Measurements from ENCODE around the gene FOXD2.

FOXD2 gene

DNA sequence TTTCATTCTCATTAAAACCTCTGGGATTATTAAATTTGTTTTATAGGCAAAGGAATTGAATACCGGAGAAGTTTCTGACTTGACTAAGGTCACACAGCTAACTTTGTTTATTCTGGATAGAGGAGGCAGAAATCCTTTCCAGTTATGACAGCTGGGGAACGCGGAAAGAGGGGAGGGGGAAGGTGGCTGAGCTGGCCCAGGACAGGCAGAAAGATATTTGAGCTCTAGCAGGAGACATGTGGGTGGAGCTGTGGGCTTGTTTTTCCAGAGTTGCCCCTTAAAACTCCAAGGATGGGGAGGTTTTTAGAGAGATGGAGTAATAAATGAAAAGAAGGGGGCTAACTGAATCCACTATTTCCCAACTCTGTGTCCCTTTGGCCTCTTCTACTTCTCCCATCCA lies 27.8 kb downstream of the FOXD2 start:
- POLR2A ChIA-PET: no interaction called here
- no peak for DNase-seq (ENCODE audit: extremely low spot score)
- CTCF ChIA-PET: interaction anchor here (2.7 kb wide), 1 partner anchor 29 kb away, joined by 12 read pairs; no protein-coding TSS in a partner anchor
- TF ChIP-seq HDGF (IDR thresholded peaks at IDR 0.05; ENCODE audit: borderline replicate concordance) (no peak), ELF4 (IDR thresholded peaks at IDR 0.05) (no peak), FOXK2 (IDR thresholded peaks at IDR 0.05) (no peak), L3MBTL2 (conservative IDR thresholded peaks at IDR 0.05) (no peak), LEF1 (IDR thresholded peaks at IDR 0.05; ENCODE audit: borderline replicate concordance) (no peak), BHLHE40 (IDR thresholded peaks at IDR 0.05; ENCODE audit: borderline replicate concordance) (no peak), FOXM1 (IDR thresholded peaks at IDR 0.05; ENCODE audit: borderline replicate concordance) (no peak), NFRKB (IDR thresholded peaks at IDR 0.05) (no peak), TARDBP (IDR thresholded peaks at IDR 0.05) (no peak), ARNT (IDR thresholded peaks at IDR 0.05) (no peak), FOXA1 (IDR thresholded peaks at IDR 0.05) (no peak)

DNA sequence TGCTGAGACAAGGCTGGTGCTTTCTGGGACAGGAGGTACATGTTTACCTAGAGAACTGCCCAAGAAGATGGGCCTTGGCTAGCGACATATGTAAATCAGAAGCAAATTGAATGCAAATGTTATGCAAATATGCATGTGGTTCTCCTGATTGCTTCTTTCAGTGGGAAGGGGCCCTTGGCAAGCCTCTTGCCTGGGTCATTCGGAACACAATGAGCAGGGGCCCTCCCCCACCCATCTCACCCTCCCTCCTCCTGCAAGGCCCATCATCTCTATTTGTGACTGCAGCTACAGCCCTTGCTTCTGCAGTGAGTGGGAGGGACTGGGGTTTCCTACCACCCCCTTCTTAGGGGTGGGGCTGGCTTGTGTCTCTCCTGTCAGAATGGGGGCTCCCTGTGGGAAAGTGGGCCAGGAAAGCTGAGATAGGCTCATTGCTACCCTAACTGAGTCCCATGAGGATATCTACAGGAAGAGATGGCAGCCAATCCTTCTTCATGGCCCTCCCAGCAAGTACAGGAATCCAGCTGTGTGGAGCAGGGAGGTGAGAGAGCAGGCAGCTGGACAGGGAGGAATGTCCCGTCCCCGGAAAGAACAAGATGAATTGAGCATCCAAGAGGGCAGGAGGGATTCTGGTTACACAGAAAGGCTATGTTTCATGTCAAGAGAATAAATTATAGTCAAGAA lies 31.0 kb downstream of the FOXD2 start:
- ChIA-PET CTCF (no interaction called here), POLR2A (interaction anchor here (1.0 kb wide), 1 partner anchor 9 kb away, joined by 3 read pairs; no protein-coding TSS in a partner anchor)
- DNase-seq (ENCODE audit: extremely low spot score): no peak
- TF ChIP-seq, protein P1, sequence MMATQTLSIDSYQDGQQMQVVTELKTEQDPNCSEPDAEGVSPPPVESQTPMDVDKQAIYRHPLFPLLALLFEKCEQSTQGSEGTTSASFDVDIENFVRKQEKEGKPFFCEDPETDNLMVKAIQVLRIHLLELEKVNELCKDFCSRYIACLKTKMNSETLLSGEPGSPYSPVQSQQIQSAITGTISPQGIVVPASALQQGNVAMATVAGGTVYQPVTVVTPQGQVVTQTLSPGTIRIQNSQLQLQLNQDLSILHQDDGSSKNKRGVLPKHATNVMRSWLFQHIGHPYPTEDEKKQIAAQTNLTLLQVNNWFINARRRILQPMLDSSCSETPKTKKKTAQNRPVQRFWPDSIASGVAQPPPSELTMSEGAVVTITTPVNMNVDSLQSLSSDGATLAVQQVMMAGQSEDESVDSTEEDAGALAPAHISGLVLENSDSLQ (IDR thresholded peaks at IDR 0.05): no peak
- TF ChIP-seq FOXA1 (IDR thresholded peaks at IDR 0.05) (no peak), CTBP1 (IDR thresholded peaks at IDR 0.05; ENCODE audit: borderline replicate concordance) (no peak), L3MBTL2 (conservative IDR thresholded peaks at IDR 0.05) (no peak), ELF4 (IDR thresholded peaks at IDR 0.05) (no peak), FOXM1 (IDR thresholded peaks at IDR 0.05; ENCODE audit: borderline replicate concordance) (no peak), NFRKB (IDR thresholded peaks at IDR 0.05) (no peak), BHLHE40 (IDR thresholded peaks at IDR 0.05; ENCODE audit: borderline replicate concordance) (no peak)

DNA sequence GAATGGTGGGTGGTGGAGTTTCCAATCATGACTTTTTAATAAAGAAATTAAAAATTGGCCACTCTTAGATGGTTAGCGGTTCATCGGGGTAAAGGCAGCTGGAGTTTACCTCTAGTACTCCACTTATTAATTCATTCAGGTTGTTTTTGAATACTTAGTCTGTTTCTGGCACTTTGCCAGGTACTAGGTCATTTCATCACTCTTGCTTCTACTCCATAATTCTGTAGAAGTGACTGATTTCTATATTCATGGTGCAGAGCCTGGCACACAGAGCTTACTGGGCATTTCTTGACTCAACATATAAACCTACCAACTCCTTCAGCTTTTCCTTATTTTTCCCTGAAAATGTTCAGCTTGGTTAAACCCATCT lies 31.5 kb downstream of the FOXD2 start:
- POLR2A ChIA-PET: interaction anchor here (1.0 kb wide), 1 partner anchor 9 kb away, joined by 3 read pairs; no protein-coding TSS in a partner anchor
- TF ChIP-seq SUZ12 (IDR thresholded peaks at IDR 0.05): no peak
- TF ChIP-seq ELF4 (IDR thresholded peaks at IDR 0.05): no peak
- no peak for TF ChIP-seq L3MBTL2 (conservative IDR thresholded peaks at IDR 0.05)
- no peak for DNase-seq (ENCODE audit: extremely low spot score)
- CTCF ChIA-PET: interaction anchor here (0.7 kb wide), 1 partner anchor 873 kb away, joined by 3 read pairs; no protein-coding TSS in a partner anchor

DNA sequence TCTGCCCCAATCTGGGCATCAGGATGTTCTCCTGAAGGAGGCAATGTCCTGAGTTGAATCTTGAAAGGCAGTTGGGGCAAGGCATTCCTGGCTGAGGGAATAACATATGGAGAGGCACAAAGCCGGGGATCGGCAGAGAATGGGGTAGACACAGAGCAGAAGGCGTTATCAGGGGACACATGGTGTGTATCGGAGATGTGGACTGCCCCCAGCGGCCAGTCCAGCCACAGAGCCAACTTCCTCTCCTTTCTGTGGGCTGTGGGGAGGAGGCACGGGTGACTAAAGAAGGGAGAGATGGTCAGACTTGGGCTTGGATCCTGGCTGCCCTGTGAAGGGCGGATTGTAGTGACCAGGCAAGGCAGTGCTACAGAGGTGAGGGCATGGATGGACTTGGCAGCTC lies 32.1 kb downstream of the FOXD2 start:
- DNase-seq (ENCODE audit: extremely low spot score): no peak
- no peak for TF ChIP-seq BHLHE40 (IDR thresholded peaks at IDR 0.05; ENCODE audit: borderline replicate concordance)
- TF ChIP-seq, protein P1 (IDR thresholded peaks at IDR 0.05): no peak
- TF ChIP-seq L3MBTL2 (conservative IDR thresholded peaks at IDR 0.05): no peak
- no peak for TF ChIP-seq SUZ12 (IDR thresholded peaks at IDR 0.05)
- no peak for TF ChIP-seq LEF1 (IDR thresholded peaks at IDR 0.05; ENCODE audit: borderline replicate concordance)
- TF ChIP-seq ZNF384 (IDR thresholded peaks at IDR 0.05): no peak
- no peak for TF ChIP-seq SP1 (IDR thresholded peaks at IDR 0.05)
- TF ChIP-seq NFRKB (IDR thresholded peaks at IDR 0.05): no peak
- no peak for TF ChIP-seq ARNT (IDR thresholded peaks at IDR 0.05)
- no peak for TF ChIP-seq FOXK2 (IDR thresholded peaks at IDR 0.05)
- no peak for TF ChIP-seq CTBP1 (IDR thresholded peaks at IDR 0.05; ENCODE audit: borderline replicate concordance)
- no peak for TF ChIP-seq TARDBP (IDR thresholded peaks at IDR 0.05)
- TF ChIP-seq ELF4 (IDR thresholded peaks at IDR 0.05): no peak
- TF ChIP-seq HDGF (IDR thresholded peaks at IDR 0.05; ENCODE audit: borderline replicate concordance): no peak
- no peak for TF ChIP-seq FOXA1 (IDR thresholded peaks at IDR 0.05)
- TF ChIP-seq FOXM1 (IDR thresholded peaks at IDR 0.05; ENCODE audit: borderline replicate concordance): no peak
- CTCF ChIA-PET: interaction anchor here (0.7 kb wide), 1 partner anchor 874 kb away, joined by 3 read pairs; no protein-coding TSS in a partner anchor
- POLR2A ChIA-PET: interaction anchor here (1.0 kb wide), 1 partner anchor 10 kb away, joined by 3 read pairs; no protein-coding TSS in a partner anchor

DNA sequence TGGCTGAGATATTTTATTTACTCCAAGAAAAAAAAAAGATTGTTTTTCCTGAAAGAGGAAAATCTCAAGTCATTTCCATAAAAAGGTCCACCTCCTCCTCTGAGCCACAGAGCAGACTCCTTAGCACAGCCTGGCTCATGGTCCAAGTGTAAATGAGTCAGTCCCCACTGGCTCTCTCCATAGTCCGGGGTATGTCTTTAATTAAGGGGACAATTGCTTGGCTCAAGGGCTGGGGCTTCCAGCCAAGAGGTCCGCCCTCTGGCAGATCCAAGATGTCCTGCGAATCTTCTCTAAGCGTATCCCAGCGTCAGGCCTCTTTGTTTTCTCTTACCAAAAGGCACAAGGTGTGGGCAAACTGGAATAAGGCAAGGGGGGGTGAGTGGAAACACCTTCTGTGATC lies 33.3 kb downstream of the FOXD2 start:
- POLR2A ChIA-PET: no interaction called here
- DNase-seq (ENCODE audit: extremely low spot score): no peak
- TF ChIP-seq FOXK2 (IDR thresholded peaks at IDR 0.05) (no peak), FOXA1 (IDR thresholded peaks at IDR 0.05) (no peak), BHLHE40 (IDR thresholded peaks at IDR 0.05; ENCODE audit: borderline replicate concordance) (no peak), ARNT (IDR thresholded peaks at IDR 0.05) (no peak), SUZ12 (IDR thresholded peaks at IDR 0.05) (no peak), HDGF (IDR thresholded peaks at IDR 0.05; ENCODE audit: borderline replicate concordance) (no peak), SP1 (IDR thresholded peaks at IDR 0.05) (no peak), LEF1 (IDR thresholded peaks at IDR 0.05; ENCODE audit: borderline replicate concordance) (no peak), ZNF384 (IDR thresholded peaks at IDR 0.05) (no peak)
- TF ChIP-seq, protein P1 (IDR thresholded peaks at IDR 0.05): no peak
- CTCF ChIA-PET: no interaction called here

DNA sequence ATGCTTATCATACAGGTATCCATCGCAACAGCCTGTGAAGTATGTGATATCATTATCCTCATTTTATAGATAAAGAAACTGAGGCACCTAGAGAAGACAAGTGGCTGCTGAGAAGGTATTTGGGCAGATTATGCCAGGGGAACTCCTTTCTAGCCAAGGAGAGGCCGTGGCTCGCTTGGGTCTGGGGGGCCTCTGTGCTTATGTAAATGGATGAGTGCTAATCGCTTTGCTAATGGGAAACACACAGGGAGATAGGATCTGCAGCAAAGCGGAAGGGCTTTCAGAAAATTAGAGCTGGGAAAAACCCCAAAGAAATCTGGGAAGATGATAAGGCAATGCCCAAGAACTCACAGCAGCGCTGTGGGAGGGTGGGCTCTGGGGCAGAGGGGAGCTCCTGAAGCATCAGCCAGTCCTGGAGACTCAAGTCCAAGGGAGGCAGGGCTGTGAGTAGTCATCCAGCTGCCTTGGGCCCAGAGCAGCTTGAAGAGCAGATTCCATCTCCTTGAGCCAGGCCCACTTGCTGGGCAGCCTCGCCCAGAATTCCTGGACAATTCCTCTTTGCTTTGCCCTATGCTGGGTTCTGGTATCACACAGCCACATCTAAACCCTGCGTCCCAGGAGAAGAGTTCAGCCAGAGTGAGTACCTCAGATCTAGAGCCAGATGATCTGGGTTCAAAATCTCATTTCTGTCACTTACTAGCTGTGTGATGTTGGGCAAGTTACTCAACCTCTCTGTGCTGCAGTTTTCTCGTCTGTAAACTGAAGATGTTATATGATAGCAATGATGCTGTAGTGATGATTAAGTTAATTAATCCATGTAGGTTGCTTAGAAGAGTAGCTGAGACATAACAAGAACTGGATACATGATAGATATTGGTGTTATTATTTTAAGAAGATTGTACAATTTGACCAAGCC lies 36.7 kb downstream of the FOXD2 start:
- DNase-seq (ENCODE audit: extremely low spot score): no peak
- TF ChIP-seq SP1 (IDR thresholded peaks at IDR 0.05) (no peak), BHLHE40 (IDR thresholded peaks at IDR 0.05; ENCODE audit: borderline replicate concordance) (no peak), LEF1 (IDR thresholded peaks at IDR 0.05; ENCODE audit: borderline replicate concordance) (no peak), TARDBP (IDR thresholded peaks at IDR 0.05) (no peak), ELF4 (IDR thresholded peaks at IDR 0.05) (no peak), HDGF (IDR thresholded peaks at IDR 0.05; ENCODE audit: borderline replicate concordance) (no peak), FOXA1 (IDR thresholded peaks at IDR 0.05) (no peak)
- ChIA-PET POLR2A (no interaction called here), CTCF (no interaction called here)

All from HEK293T (cell line).